ENCODE data around the gene RAMACL. TPM values are rescaled to one million over a fixed set of nuclear protein-coding genes. Genes with fewer than 3 reads are reported as not detected.

RAMACL gene
- total RNA-seq, 4 donors from 2014 or later: 3.7 to 13.4 (median 9.0) TPM

GRCh38 chr6:166616261-166617238 is 30.1 kb upstream of the RAMACL start:
- H3K27ac ChIP-seq: no peak overlapping the region

GRCh38 chr6:166615059-166615770 is 28.7 kb upstream of the RAMACL start:
- intact Hi-C loops (cut with DNase I): no loop called here
- Histone ChIP-seq H3K27me3 (no peaks in the 10 kb centered on the region), H3K36me3 (no peaks in the 10 kb centered on the region), H3K27ac (peak overlapping the region in 2 of 3 donors; percentile 14 to 19), H3K4me3 (replicated peaks in 1 of 3) (no peak overlapping the region), H3K9me3 (no peaks in the 10 kb centered on the region), H3K4me1 (peaks cover 29 to 45% of the 10 kb centered on the region in 2 donors)
- 87 to 89% methylated on average over 21 of the region's 21 CpGs for WGBS, 2 donors
- TF ChIP-seq CTCF (IDR thresholded peaks at IDR 0.05) (no peak), POLR2A (IDR thresholded peaks at IDR 0.05) (no peak)
- DNase-seq: no peak

More at GRCh38 chr6:166616261-166617238, 30.1 kb upstream of the RAMACL start:
- Histone ChIP-seq H3K9me3 (no peaks in the 10 kb centered on the region), H3K36me3 (no peaks in the 10 kb centered on the region), H3K4me1 (peaks cover 42 to 59% of the 10 kb centered on the region in 2 donors), H3K4me3 (replicated peaks in 1 of 3) (no peak overlapping the region), H3K27me3 (no peaks in the 10 kb centered on the region)
- WGBS, 2 donors: 93 to 97% methylated on average over 20 of the region's 22 CpGs
- intact Hi-C loops (cut with DNase I): no loop called here
- TF ChIP-seq CTCF (IDR thresholded peaks at IDR 0.05): no peak
- no peak for DNase-seq

- Histone ChIP-seq H3K4me3 (replicated peaks in 1 of 3) (no peak overlapping the region), H3K36me3 (no peaks in the 10 kb centered on the region), H3K4me1 (peaks cover 23 to 40% of the 10 kb centered on the region in 2 donors), H3K27ac (peak overlapping the region in 1 of 3 donors; percentile 14), H3K9me3 (no peaks in the 10 kb centered on the region), H3K27me3 (no peaks in the 10 kb centered on the region)
- no peak for DNase-seq
- intact Hi-C loops (cut with DNase I): no loop called here
- no peak for TF ChIP-seq POLR2A (IDR thresholded peaks at IDR 0.05)
- TF ChIP-seq CTCF (IDR thresholded peaks at IDR 0.05): no peak
- WGBS, 2 donors: 92 to 94% methylated on average over 10 of the region's 10 CpGs
Measured at GRCh38 chr6:166614589-166614988, 28.1 kb upstream of the RAMACL start.

- no peak overlapping the region for H3K4me3 ChIP-seq (replicated peaks in 1 of 3)
- intact Hi-C loops (cut with DNase I): no loop called here
- 79 to 92% methylated on average over 12 of the region's 12 CpGs for WGBS, 2 donors
- TF ChIP-seq CTCF (IDR thresholded peaks at IDR 0.05) (no peak), POLR2A (IDR thresholded peaks at IDR 0.05) (no peak)
- H3K36me3 ChIP-seq: no peaks in the 10 kb centered on the region
- DNase-seq: no peak
- no peaks in the 10 kb centered on the region for H3K27me3 ChIP-seq
- H3K27ac ChIP-seq: peak overlapping the region in 1 of 3 donors; percentile 14
- H3K4me1 ChIP-seq: peaks cover 19 to 36% of the 10 kb centered on the region in 2 donors
- no peaks in the 10 kb centered on the region for H3K9me3 ChIP-seq
Measured at GRCh38 chr6:166614171-166614583, 27.7 kb upstream of the RAMACL start.
